NCI-H446 (cell line): Measurements from ENCODE around the gene HNRNPA3.
A peak's percentile ranks its signal among the peaks of the same experiment; 100 is the strongest.
"Not testable (repeated sequence)": the region's sequence is repeated elsewhere in the genome, so short reads cannot be mapped to it uniquely, and the experiment has no call there.

ENCODE experiments used
- DNase-seq, 2 experiments: peaks; one replicate each; lab custom pipeline; 2025; lab: John Stamatoyannopoulos, UW

HNRNPA3 gene

DNA sequence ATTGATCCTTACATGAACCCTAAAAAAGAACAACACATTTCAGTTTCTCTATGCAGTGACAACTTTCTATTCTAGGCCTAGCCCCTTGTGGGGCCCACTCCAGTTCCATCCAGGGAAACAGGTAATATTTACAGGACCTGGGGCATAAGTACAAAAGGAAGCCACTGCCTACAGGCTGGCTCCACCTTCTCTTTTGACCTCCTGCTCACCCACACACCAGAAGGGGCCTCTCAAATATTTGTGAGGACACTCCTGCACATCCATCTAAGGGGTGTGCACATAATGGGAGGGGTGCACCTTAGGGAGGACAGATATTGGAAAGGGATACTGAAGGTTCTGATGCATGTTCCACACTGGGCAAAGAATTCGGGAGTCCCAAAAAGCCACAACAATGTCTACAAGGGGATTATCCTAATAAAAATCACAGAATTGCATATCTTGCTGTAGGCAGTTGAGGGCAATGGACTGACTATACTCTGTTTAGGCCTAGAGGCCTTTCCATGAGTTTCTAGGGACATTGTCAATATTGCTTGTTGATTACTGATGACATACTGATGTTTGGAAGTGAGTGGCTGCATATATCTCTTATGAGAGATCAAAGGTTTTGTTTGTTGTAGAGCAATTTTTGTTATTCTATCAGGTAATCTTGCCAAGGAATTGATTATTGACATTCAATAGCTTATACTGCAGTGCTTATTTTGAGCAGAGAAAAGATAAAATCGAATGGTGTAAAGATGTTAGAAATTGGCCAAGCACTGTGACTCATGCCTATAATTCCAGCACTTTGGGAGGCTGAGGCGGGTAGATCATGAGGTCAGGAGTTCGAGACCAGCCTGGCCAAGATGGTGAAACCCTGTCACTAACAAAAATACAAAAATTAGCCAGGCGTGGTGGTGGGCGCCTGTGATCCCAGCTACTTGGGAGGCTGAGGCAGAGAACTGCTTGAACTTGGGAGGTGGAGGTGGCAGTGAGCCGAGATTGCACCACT is 23.8 kb upstream of the HNRNPA3 start:
- DNase-seq = no peak

DNA sequence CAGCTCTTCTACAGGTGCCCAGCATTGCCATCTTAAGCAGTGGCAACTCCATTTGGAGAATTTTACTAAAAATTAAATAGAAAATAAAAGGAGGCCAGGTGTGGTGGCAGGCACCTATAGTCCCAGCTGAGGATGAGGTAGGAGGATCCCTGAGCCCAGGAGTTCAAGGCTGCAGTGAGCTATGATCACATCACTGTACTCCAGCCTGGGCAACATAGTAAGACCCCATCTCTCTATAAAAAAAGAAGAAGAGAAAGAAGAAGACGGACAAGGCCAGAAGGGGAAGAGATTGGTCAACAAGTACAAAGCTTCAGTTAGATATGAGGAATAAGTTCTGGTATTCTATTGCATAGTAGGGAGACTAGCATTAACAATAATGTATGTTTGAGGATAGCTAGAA is 21.7 kb upstream of the HNRNPA3 start:
- DNase-seq = no peak

- no peak for DNase-seq
Measured at GRCh38 chr2:177192788-177193187, 19.8 kb upstream of the HNRNPA3 start.

GRCh38 chr2:177193240-177193639 is 19.4 kb upstream of the HNRNPA3 start:
- DNase-seq = no peak

DNA sequence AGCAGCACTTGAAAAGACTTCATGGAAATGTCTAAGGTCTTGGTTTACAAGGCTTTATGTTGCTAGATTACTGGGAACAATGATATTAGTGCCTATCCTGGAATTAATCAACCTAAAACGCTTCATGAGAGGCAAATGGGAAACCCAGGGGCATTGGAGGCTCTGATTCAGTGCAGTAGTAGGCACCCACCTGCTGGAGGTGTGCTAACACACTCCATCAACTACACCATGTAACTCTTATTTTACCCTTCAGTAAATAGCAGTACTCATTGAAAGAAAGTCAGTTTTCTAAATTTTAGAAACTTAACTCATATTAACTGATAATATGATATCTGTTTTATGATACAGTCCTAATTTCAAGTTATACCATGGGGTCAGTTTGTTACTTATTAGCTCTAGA is 17.4 kb upstream of the HNRNPA3 start:
- DNase-seq = no peak

- DNase-seq = not testable (repeated sequence)
Measured at GRCh38 chr2:177200419-177200818, 12.2 kb upstream of the HNRNPA3 start.

DNA sequence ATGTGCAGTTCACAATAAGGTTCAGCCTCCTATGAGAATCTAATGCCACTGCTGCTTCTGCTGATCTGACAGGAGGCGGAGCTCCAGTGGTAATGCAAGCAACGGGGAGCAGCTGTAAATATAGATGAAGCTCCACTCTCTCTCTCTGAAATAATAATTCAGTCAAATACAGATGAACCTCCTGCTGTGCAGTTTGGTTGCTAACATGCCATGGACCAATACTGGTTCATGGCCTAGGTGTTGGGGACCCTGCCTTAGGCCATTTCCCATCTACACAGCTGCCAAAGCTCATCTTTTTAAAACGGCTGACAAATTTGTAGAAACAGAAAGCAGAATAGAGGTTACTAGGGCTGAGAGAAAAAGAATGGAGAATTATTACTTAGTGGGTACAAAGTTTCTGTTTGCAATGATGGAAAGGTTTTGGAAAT is 10.7 kb upstream of the HNRNPA3 start:
- no peak for DNase-seq

DNA sequence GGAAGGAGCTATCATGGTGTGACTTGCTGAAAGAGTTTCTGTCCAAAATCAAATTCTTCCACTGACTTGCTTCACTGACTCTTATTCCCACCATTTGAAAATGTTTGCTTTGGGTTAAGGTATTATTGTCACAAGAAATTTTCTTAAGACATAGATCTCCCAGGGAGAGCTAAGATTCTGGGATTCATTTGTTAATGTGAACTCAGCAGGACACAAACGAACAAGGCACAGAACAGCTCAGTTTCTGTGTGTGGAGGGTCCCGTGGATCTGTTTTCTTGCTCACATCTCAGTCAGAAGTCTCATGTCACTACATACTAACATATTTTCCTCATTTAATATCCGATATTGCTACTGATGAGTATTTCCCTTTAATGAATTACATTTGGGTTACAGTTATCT is 8.2 kb upstream of the HNRNPA3 start:
- DNase-seq = no peak

DNA sequence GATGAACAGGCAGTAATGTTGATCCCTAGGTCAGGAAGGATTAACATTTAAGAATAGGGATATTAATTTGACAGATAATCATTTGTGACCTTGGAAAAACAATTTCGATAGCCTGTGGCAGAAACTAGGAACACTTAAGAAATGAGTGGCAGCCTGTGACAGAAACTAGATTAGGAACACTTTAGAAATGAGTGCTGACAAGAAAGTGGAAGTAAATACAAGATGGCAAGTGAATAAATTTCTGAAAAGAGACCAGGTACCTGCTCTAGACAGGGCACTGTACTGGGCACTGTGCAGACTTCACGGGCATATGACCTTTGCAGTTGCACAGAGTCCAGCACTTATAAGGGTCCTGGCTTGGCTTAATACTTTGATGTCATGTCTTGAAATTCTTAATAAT is 5.5 kb upstream of the HNRNPA3 start:
- DNase-seq = no peak

- peak in 1 of 2 experiments; percentile 8 for DNase-seq
Measured at GRCh38 chr2:177211169-177211568, 1.4 kb upstream of the HNRNPA3 start.

- DNase-seq = no peak
Measured at GRCh38 chr2:177211576-177212105, 953 bp upstream of the HNRNPA3 start.

- peak; percentile 67 to 91 for DNase-seq
Measured at GRCh38 chr2:177212891-177213856, 580 bp downstream of the HNRNPA3 start.

- no peak for DNase-seq
Measured at GRCh38 chr2:177217247-177217843, 4.8 kb downstream of the HNRNPA3 start.

DNA sequence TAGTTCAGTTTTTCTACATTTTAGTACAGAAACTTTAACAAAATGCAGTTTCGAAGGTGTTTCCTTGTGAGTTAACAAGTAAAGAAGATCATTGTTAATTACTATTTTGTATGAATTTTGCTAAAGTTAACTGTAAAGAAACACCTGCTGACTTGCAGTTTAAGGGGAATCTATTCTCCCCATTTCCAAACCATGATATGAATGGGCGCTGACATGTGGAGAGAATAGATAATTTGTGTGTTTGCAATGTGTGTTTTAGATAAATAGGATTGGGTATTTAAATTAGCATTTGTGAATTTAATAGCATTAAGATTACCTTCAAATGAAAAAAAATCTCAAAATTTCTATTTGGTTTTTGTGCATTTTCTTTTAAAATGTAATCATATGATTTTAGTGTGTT is 7.2 kb downstream of the HNRNPA3 start:
- DNase-seq = not testable (repeated sequence)

GRCh38 chr2:177221534-177221933 is 8.9 kb downstream of the HNRNPA3 start:
- DNase-seq = no peak

DNA sequence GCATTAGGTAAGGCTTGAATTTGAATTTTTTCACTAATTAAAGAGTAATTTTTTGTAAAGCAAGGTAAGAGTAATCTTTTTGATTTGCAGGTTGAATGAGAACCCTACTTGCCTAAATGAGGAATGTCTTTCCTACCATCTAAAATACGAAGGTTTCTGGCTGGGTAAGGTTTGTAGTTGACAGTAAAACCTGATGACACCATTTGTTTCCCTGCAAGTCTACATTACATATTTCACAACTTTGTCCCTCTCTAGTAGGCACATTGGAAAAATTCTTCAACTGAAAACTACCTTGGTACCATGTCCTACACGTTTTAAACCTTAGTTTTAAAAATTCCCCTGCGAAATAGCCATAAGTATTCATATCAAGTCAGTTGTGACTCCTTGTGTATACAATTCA is 9.4 kb downstream of the HNRNPA3 start:
- DNase-seq = no peak

DNA sequence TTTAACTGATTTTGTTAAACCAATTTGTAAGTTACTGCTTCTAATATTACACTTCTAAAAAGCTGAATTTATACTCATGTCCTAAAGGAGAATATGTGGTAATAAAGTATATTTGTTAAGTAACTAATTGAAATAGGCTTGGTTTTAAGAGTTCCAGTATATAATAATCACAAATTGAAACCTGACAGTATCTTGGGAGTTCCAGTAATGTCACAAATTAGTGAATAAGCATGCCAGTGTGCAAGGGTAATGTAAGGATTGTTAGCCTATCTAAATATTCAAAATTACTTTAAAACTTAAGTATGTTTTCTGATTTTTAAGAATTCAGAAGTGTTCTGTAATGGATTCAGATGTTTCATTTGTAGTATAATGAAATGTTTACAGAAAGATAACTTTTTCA is 10.8 kb downstream of the HNRNPA3 start:
- not testable (repeated sequence) for DNase-seq

- no peak for DNase-seq
Measured at GRCh38 chr2:177225965-177226360, 13.4 kb downstream of the HNRNPA3 start.

DNA sequence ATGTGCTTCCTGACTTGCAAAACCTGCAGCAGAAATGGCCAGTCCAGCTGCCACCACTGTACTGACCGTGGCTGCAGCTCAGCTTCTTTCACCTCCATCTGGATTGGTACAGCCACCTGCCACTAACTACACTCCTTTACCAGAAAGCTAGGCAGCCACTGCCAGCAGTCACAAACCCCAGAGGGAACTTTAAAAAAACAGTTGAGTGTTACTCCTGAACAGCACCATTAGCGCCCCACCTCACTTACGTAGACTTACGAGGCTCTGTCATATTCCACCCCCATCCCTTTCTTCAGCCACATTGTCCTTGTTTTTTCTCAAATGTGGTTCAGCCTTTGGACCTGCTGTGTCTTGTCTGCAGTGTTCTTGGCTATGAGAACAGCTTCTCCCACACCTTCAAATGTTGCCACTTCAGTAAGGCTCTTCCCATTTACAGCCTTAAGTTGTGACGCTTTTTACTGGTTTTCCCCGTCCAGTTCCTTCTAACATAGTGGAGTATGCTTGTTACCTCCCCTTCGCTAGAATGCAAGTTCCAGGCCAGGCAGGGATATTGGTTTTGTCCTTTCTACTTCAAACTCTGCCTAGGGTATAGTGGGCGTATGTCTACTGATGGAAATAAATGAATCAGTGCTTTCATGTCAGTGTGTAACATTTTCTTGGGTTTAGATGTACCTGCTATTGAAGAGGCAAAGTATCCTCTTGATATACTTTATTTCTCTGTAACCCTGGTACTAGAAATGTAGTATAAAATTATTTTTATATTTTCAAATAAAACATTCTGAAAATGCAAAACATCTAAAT is 17.0 kb downstream of the HNRNPA3 start:
- no peak for DNase-seq

DNA sequence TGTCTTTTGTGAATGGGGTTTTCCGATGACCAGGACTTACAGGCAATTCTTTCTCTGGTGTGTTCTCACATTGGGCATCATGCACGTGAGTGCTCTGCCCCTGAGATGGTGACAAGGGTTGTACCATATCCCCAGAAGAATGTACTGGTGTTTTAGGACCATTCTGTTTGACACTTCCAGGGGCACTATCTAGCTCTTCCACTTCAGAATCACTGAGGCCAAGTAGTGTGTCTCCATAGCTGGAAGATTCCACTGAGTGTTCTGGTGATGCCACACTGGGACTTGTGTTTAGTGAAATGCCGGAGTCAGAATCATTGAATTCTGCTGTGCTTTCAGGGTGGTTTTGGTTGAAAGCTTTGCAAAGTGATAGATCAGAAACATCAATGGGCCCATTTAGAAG is 18.7 kb downstream of the HNRNPA3 start:
- no peak for DNase-seq

- no peak for DNase-seq
Measured at GRCh38 chr2:177232098-177232704, 19.6 kb downstream of the HNRNPA3 start.
